ENCODE results near the gene NACC2. TPM values are rescaled to one million over a fixed set of nuclear protein-coding genes. Genes with fewer than 3 reads are reported as not detected.

Gene NACC2
- total and polyA plus RNA-seq, 2 of the 8 experiments (the other 6 are each of a cell fraction or from before 2014, with no cell fraction given) = 8.3 to 14.0 TPM

GRCh38 chr9:135986605-135987004 lies 108.5 kb downstream of the NACC2 start:
- Histone ChIP-seq H3K14ac (ENCODE audit: insufficient read length) (no peak overlapping the region), H3K9me3 (ENCODE audit: insufficient read depth in 2 of 2, low read depth in 1 of 2, low read length in 1 of 2) (no peaks in the 10 kb centered on the region), H3K23ac (ENCODE audit: insufficient read length) (no peak overlapping the region), H3K4me3 (ENCODE audit: extremely low read depth in 1 of 4, insufficient read depth in 2 of 4, low read depth in 3 of 4, low read length in 4 of 4) (no peak overlapping the region), H2BK5ac (ENCODE audit: low read depth, low read length) (no peak overlapping the region; the same call in 1 of the 2 replicates), H3K79me1 (ENCODE audit: low read depth, low read length) (no peaks in the 10 kb centered on the region), H3K4ac (replicated peaks; ENCODE audit: insufficient read length, low read depth, low read length) (no peak overlapping the region), H2BK15ac (ENCODE audit: low read length) (no peak overlapping the region), H3K4me2 (ENCODE audit: insufficient read depth in 1 of 2, low read depth in 2 of 2, low read length in 2 of 2) (no peak overlapping the region), H3K36me3 (ENCODE audit: control insufficient read depth in 2 of 4, insufficient read depth in 4 of 4, low read length in 3 of 4) (no peaks in the 10 kb centered on the region), H2BK120ac (replicated peaks; ENCODE audit: low read depth, low read length) (no peak overlapping the region), H3K4me1 (replicated peaks in 1 of 4; ENCODE audit: control insufficient read depth in 3 of 4, insufficient read depth in 4 of 4, low read length in 3 of 4) (peaks cover 0 to 13% (median 10%) of the 10 kb centered on the region in 4 experiments; a peak in 6 of 7 replicates), H4K5ac (ENCODE audit: insufficient read length, low read depth, low read length) (no peak overlapping the region), H2AFZ (ENCODE audit: low read length) (no peak overlapping the region), H3K56ac (replicated peaks; ENCODE audit: insufficient read length, low read depth, low read length) (no peak overlapping the region), H2AK5ac (ENCODE audit: low read depth, low read length) (no peak overlapping the region), H2BK12ac (ENCODE audit: low read depth, low read length) (no peak overlapping the region), H2BK20ac (ENCODE audit: low read length) (no peak overlapping the region), H3K27me3 (replicated peaks in 1 of 4; ENCODE audit: control insufficient read depth in 3 of 4, extremely low read depth in 1 of 4, insufficient read depth in 3 of 4, low read length in 3 of 4) (no peaks in the 10 kb centered on the region), H3K79me2 (ENCODE audit: control insufficient read depth in 1 of 2, insufficient read depth in 2 of 2, low read length in 2 of 2) (no peaks in the 10 kb centered on the region), H3K18ac (ENCODE audit: extremely low read depth, low read length) (no peak overlapping the region), H4K8ac (ENCODE audit: extremely low read depth, insufficient read depth, low read length) (no peak overlapping the region; the same call in 1 of the 2 replicates), H3K27ac (ENCODE audit: low read depth, low read length) (no peak overlapping the region), H4K20me1 (replicated peaks in 1 of 2; ENCODE audit: control insufficient read depth in 1 of 2, insufficient read depth in 2 of 2, low read length in 2 of 2) (no peaks in the 10 kb centered on the region), H3K23me2 (ENCODE audit: low read depth, low read length) (no peaks in the 10 kb centered on the region), H3K9ac (replicated peaks in 1 of 4; ENCODE audit: extremely low read depth in 1 of 4, low read depth in 3 of 4, low read length in 3 of 4) (no peak overlapping the region), H4K91ac (replicated peaks; ENCODE audit: insufficient read length, low read length) (no peak overlapping the region)
- DNase-seq (ENCODE audit: low read depth in 1 of 2, low spot score in 2 of 2) (no peak), FAIRE-seq (no peak)
- POLR2A ChIA-PET (ENCODE audit: partially characterized antibody) = interaction anchor here (1.1 kb wide), 1 partner anchor 10 kb away, joined by 5 read pairs; no protein-coding TSS in a partner anchor
- WGBS, 2 experiments (ENCODE audit: extremely low coverage in 1 of 2, insufficient coverage in 1 of 2, insufficient read length in 1 of 2, insufficient replicate concordance in 2 of 2, low coverage in 1 of 2, low lambda C conversion rate in 2 of 2, missing lambda C conversion rate in 1 of 2) = 98% methylated on average over 9 of the region's 15 CpGs; no CpG with 5 or more reads in 1 of the 2 experiments
- CTCF ChIA-PET (ENCODE audit: partially characterized antibody) = interaction anchor here (1.5 to 3.3 kb wide), 2 partner anchors 17 to 20 kb away, joined by 4 to 20 read pairs; no protein-coding TSS in a partner anchor
- no peak for TF ChIP-seq EZH2 (IDR thresholded peaks at IDR 0.05; ENCODE audit: low read depth, low read length, severe bottlenecking)
- no peak for TF ChIP-seq ATF2 (IDR thresholded peaks at IDR 0.05; ENCODE audit: low read length)
- no peak for TF ChIP-seq TEAD4 (IDR thresholded peaks at IDR 0.05; ENCODE audit: low read depth, low read length)
- TF ChIP-seq CTCF (IDR thresholded peaks at IDR 0.05; ENCODE audit: control extremely low read depth in 1 of 3, insufficient read depth in 1 of 3, low read depth in 1 of 3, low read length in 3 of 3) = no peak
- no peak for TF ChIP-seq FOSL1 (IDR thresholded peaks at IDR 0.05; ENCODE audit: insufficient read depth, low read depth, low read length)
- TF ChIP-seq POU5F1 (IDR thresholded peaks at IDR 0.05; ENCODE audit: low read depth, low read length) = no peak
- TF ChIP-seq HDAC6 (IDR thresholded peaks at IDR 0.05; ENCODE audit: low read depth, low read length) = no peak
- TF ChIP-seq TAF1 (IDR thresholded peaks at IDR 0.05; ENCODE audit: low read depth, low read length) = no peak
- no peak for TF ChIP-seq EGR1 (IDR thresholded peaks at IDR 0.05; ENCODE audit: borderline replicate concordance, low read depth, low read length)
- TF ChIP-seq SRF (IDR thresholded peaks at IDR 0.05; ENCODE audit: low read depth, low read length) = no peak
